ENCODE measurements around the gene NLRP8.

DNA sequence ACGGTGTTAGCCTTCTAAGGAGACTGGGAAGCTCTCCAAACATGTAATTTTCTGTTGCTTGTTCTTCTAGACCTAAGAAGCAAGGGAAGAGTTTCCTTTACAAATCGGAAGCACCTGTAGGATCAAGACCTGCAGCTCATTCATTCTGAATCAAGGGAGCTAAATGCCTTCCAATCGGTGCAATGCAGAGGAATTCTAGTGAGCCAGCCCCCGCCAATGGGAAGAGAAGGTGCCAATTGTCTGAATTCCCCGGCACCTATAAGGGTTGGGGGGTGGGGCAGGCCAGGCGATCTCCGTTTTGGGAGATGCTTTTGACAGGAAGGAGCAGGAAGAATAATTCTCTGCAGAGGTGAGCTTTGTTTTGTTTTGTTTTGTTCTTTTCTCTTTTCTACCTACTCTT is 8.4 kb upstream of the NLRP8 start:
- TF ChIP-seq POLR2A (IDR thresholded peaks at IDR 0.05) (no peak), CTCF (IDR thresholded peaks at IDR 0.05 in 8 of 11, conservative IDR thresholded peaks at IDR 0.05 in 3 of 11) (no peak), POLR2AphosphoS5 (IDR thresholded peaks at IDR 0.05) (no peak)

Data from spleen (tissue), 7 donors.